Liver (tissue), 9 donors: ENCODE measurements around the gene SLC6A3. TPM values are rescaled to one million over a fixed set of nuclear protein-coding genes. Genes with fewer than 3 reads are reported as not detected.

Experiments used
- DNase-seq: peaks from one replicate; pipeline ENCODE4 v3.0.0-alpha.2; 2017; ENCODE audit warnings: low spot score
- H3K27ac ChIP-seq, 2 donors: one replicate each; pipeline ENCODE4 v1.7.0; 2013; ENCODE audit warnings: inconsistent platforms in 2 of 2, low read length in 2 of 2, control low read depth in 1 of 2, low read depth in 1 of 2, mild to moderate bottlenecking in 1 of 2
- H3K27me3 ChIP-seq, 4 donors: one replicate each; pipeline versions ENCODE4 v1.6.1 to v1.7.0; 2013; ENCODE audit warnings: low read length in 3 of 4, inconsistent platforms in 1 of 4, mild to moderate bottlenecking in 1 of 4, moderate library complexity in 1 of 4; ENCODE audit not compliant: control insufficient read depth in 4 of 4, insufficient read depth in 4 of 4
- H3K36me3 ChIP-seq, 4 donors: one replicate each; pipeline versions ENCODE4 v1.6.1 to v1.7.0; 2013; ENCODE audit warnings: low read length in 3 of 4, mild to moderate bottlenecking in 3 of 4, low read depth in 1 of 4, moderate library complexity in 1 of 4; ENCODE audit not compliant: control insufficient read depth in 4 of 4, insufficient read depth in 3 of 4
- H3K4me1 ChIP-seq, 4 donors: one replicate each; pipeline versions ENCODE4 v1.6.1 to v1.7.0; 2013; ENCODE audit warnings: low read length in 3 of 4, mild to moderate bottlenecking in 3 of 4, moderate library complexity in 1 of 4; ENCODE audit not compliant: control insufficient read depth in 4 of 4, insufficient read depth in 4 of 4
- H3K4me3 ChIP-seq, 3 donors: one replicate each; pipeline versions ENCODE4 v1.6.1 to v1.7.0; 2013; ENCODE audit warnings: low read length in 3 of 3, control low read depth in 1 of 3, low read depth in 1 of 3, mild to moderate bottlenecking in 1 of 3
- H3K9ac ChIP-seq, 2 donors: one replicate each; pipeline ENCODE4 v1.7.0; 2013; ENCODE audit warnings: low read length in 2 of 2, mild to moderate bottlenecking in 2 of 2, moderate library complexity in 2 of 2, control low read depth in 1 of 2, low read depth in 1 of 2
- H3K9me3 ChIP-seq, 4 donors: one replicate each; pipeline versions ENCODE4 v1.6.1 to v1.7.0; 2013; ENCODE audit warnings: low read length in 3 of 4; ENCODE audit not compliant: control insufficient read depth in 4 of 4
- FOXA2 ChIP-seq: IDR thresholded peaks from 2 replicates; pipeline ENCODE4 v1.6.1; 2016; ENCODE audit warnings: antibody characterized with exemption
- GABPA ChIP-seq, 2 donors: IDR thresholded peaks in 1 of 2; conservative IDR thresholded peaks in 1 of 2; 2 replicates each; pipeline ENCODE4 v1.6.1; 2016; ENCODE audit warnings: antibody characterized with exemption in 2 of 2, mild to moderate bottlenecking in 1 of 2, moderate library complexity in 1 of 2
- HNF4A ChIP-seq, 2 donors: conservative IDR thresholded peaks; 2 replicates each; pipeline ENCODE4 v1.6.1; 2016; ENCODE audit warnings: antibody characterized with exemption in 2 of 2, mild to moderate bottlenecking in 2 of 2
- HNF4G ChIP-seq: IDR thresholded peaks from 2 replicates; pipeline ENCODE4 v1.6.1; 2016; ENCODE audit warnings: antibody characterized with exemption
- JUND ChIP-seq, 2 donors: IDR thresholded peaks; 2 replicates each; pipeline ENCODE4 v1.6.1; 2016; ENCODE audit warnings: antibody characterized with exemption in 2 of 2
- NR2F2 ChIP-seq: IDR thresholded peaks from 2 replicates; pipeline ENCODE4 v1.6.1; 2016; ENCODE audit warnings: antibody characterized with exemption
- RAD21 ChIP-seq, 2 donors: IDR thresholded peaks; 2 replicates each; pipeline ENCODE4 v1.6.1; 2016; ENCODE audit warnings: antibody characterized with exemption in 2 of 2, mild to moderate bottlenecking in 2 of 2
- RXRA ChIP-seq, 2 donors: IDR thresholded peaks; 2 replicates each; pipeline ENCODE4 v1.6.1; 2017 to 2018; ENCODE audit warnings: antibody characterized with exemption in 2 of 2, mild to moderate bottlenecking in 1 of 2
- SP1 ChIP-seq: IDR thresholded peaks from 2 replicates; pipeline ENCODE4 v1.6.1; 2018; ENCODE audit warnings: antibody characterized with exemption, mild to moderate bottlenecking
- TAF1 ChIP-seq: conservative IDR thresholded peaks from 2 replicates; pipeline ENCODE4 v1.6.1; 2016; ENCODE audit warnings: antibody characterized with exemption, mild to moderate bottlenecking
- YY1 ChIP-seq: IDR thresholded peaks from 2 replicates; pipeline ENCODE4 v1.6.1; 2016; ENCODE audit warnings: antibody characterized with exemption, mild to moderate bottlenecking
- WGBS: extraction: QIAGEN DNeasy Blood & Tissue Kit; methylation state at CpG from one replicate; pipeline ENCODE4 v1.1.7; 2013; 5-methylcytosine and 5-hydroxymethylcytosine counted together
- polyA plus RNA-seq, 2 donors: library from polyadenylated mRNA; stranded (reverse) in 1 of 2; unstranded in 1 of 2; fragments of 200-250 nt in 1 of 2; fragments of >200 nt in 1 of 2; fragmentation: Nextera tagmentation in 1 of 2; extraction: Ambion mirVana in 1 of 2; gene quantifications; one replicate each; pipeline versions ENCODE4 v1.2.1 to v1.2.3, GENCODE V29; 2013 to 2015
- total RNA-seq, 2 donors: library from RNA; depleted of rRNA; stranded (reverse); fragments of >200 nt; gene quantifications; one replicate each; pipeline ENCODE4 v1.2.3, GENCODE V29; 2014
- TF ChIP-seq, protein P1 (sequence below): IDR thresholded peaks from 2 replicates; pipeline ENCODE4 v1.6.1; 2016; ENCODE audit warnings: antibody characterized with exemption
- TF ChIP-seq, protein P2 (sequence below): IDR thresholded peaks from 2 replicates; pipeline ENCODE4 v1.6.1; 2016; ENCODE audit warnings: antibody characterized with exemption
- TF ChIP-seq, protein P3 (sequence below): IDR thresholded peaks from 2 replicates; pipeline ENCODE4 v1.6.1; 2016; ENCODE audit warnings: antibody characterized with exemption, mild to moderate bottlenecking
- TF ChIP-seq, protein P4 (sequence below): IDR thresholded peaks from 2 replicates; pipeline ENCODE4 v1.6.1; 2016; ENCODE audit warnings: antibody characterized with exemption
- TF ChIP-seq, protein P5 (sequence below): fragments of 150-350 bp; IDR thresholded peaks from 2 replicates; pipeline ENCODE4 v1.5.1; 2017; ENCODE audit warnings: improper control_type of control experiment, low read depth, low read length; ENCODE audit not compliant: missing input control
- donor health status: healthy.
- donor health status: healthy.
- donor health status: healthy.
- donor health status: healthy.
- donor health status: healthy.

The SLC6A3 gene
- total and polyA plus RNA-seq, 4 donors = not detected

DNA sequence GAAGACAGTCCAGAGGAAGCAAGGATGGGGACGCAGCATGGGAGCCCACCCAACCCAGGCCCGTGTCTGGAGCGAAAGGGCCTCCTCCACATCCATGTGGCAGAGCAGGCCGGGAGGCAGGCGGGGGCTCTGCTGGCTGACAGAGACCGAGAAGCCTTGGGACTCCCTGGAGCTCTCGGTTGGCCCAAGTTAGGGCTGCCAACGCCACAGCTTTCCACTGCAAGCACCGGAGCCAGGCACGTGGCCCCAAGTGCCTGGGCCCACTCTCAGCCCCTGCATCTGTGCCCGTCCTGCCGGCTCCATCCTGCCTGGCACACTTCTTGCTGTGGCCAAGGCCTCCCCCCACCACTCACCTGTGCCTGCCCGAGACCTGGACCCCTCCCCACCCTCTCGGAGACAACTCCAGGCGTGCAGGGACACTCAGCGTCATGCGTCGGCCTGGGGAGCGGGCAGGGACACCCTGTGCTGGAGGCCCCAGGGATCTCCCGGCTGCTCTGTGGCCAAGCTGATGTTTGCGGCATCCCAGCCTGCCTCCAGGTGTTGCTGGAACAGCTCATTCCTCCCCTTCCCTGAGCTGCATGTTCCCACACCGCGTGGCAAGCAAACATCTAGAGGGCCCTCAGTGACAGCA lies 31.5 kb downstream of the SLC6A3 start:
- no peak overlapping the region for H3K27ac ChIP-seq
- 73% methylated on average over 23 of the region's 23 CpGs for WGBS
- H3K9ac ChIP-seq = no peak overlapping the region
- no peak overlapping the region for H3K4me3 ChIP-seq
- no peaks in the 10 kb centered on the region for H3K4me1 ChIP-seq
- DNase-seq = no peak
- TF ChIP-seq HNF4A (conservative IDR thresholded peaks at IDR 0.05) (no peak), HNF4G (no peak), JUND (IDR thresholded peaks at IDR 0.05) (no peak), SP1 (no peak), RXRA (IDR thresholded peaks at IDR 0.05) (no peak), RAD21 (IDR thresholded peaks at IDR 0.05) (no peak), TAF1 (no peak), FOXA2 (no peak)
- TF ChIP-seq, protein P1, sequence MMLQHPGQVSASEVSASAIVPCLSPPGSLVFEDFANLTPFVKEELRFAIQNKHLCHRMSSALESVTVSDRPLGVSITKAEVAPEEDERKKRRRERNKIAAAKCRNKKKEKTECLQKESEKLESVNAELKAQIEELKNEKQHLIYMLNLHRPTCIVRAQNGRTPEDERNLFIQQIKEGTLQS = no peak
- TF ChIP-seq, protein P2, sequence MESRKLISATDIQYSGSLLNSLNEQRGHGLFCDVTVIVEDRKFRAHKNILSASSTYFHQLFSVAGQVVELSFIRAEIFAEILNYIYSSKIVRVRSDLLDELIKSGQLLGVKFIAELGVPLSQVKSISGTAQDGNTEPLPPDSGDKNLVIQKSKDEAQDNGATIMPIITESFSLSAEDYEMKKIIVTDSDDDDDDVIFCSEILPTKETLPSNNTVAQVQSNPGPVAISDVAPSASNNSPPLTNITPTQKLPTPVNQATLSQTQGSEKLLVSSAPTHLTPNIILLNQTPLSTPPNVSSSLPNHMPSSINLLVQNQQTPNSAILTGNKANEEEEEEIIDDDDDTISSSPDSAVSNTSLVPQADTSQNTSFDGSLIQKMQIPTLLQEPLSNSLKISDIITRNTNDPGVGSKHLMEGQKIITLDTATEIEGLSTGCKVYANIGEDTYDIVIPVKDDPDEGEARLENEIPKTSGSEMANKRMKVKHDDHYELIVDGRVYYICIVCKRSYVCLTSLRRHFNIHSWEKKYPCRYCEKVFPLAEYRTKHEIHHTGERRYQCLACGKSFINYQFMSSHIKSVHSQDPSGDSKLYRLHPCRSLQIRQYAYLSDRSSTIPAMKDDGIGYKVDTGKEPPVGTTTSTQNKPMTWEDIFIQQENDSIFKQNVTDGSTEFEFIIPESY = no peak
- TF ChIP-seq, protein P3, sequence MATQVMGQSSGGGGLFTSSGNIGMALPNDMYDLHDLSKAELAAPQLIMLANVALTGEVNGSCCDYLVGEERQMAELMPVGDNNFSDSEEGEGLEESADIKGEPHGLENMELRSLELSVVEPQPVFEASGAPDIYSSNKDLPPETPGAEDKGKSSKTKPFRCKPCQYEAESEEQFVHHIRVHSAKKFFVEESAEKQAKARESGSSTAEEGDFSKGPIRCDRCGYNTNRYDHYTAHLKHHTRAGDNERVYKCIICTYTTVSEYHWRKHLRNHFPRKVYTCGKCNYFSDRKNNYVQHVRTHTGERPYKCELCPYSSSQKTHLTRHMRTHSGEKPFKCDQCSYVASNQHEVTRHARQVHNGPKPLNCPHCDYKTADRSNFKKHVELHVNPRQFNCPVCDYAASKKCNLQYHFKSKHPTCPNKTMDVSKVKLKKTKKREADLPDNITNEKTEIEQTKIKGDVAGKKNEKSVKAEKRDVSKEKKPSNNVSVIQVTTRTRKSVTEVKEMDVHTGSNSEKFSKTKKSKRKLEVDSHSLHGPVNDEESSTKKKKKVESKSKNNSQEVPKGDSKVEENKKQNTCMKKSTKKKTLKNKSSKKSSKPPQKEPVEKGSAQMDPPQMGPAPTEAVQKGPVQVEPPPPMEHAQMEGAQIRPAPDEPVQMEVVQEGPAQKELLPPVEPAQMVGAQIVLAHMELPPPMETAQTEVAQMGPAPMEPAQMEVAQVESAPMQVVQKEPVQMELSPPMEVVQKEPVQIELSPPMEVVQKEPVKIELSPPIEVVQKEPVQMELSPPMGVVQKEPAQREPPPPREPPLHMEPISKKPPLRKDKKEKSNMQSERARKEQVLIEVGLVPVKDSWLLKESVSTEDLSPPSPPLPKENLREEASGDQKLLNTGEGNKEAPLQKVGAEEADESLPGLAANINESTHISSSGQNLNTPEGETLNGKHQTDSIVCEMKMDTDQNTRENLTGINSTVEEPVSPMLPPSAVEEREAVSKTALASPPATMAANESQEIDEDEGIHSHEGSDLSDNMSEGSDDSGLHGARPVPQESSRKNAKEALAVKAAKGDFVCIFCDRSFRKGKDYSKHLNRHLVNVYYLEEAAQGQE = no peak
- TF ChIP-seq, protein P4, sequence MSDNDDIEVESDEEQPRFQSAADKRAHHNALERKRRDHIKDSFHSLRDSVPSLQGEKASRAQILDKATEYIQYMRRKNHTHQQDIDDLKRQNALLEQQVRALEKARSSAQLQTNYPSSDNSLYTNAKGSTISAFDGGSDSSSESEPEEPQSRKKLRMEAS = no peak
- TF ChIP-seq, protein P5, sequence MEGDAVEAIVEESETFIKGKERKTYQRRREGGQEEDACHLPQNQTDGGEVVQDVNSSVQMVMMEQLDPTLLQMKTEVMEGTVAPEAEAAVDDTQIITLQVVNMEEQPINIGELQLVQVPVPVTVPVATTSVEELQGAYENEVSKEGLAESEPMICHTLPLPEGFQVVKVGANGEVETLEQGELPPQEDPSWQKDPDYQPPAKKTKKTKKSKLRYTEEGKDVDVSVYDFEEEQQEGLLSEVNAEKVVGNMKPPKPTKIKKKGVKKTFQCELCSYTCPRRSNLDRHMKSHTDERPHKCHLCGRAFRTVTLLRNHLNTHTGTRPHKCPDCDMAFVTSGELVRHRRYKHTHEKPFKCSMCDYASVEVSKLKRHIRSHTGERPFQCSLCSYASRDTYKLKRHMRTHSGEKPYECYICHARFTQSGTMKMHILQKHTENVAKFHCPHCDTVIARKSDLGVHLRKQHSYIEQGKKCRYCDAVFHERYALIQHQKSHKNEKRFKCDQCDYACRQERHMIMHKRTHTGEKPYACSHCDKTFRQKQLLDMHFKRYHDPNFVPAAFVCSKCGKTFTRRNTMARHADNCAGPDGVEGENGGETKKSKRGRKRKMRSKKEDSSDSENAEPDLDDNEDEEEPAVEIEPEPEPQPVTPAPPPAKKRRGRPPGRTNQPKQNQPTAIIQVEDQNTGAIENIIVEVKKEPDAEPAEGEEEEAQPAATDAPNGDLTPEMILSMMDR = no peak
- no peaks in the 10 kb centered on the region for H3K36me3 ChIP-seq
- peaks cover 0 to 5% (median 0%) of the 10 kb centered on the region in 4 donors for H3K27me3 ChIP-seq
- no peaks in the 10 kb centered on the region for H3K9me3 ChIP-seq

DNA sequence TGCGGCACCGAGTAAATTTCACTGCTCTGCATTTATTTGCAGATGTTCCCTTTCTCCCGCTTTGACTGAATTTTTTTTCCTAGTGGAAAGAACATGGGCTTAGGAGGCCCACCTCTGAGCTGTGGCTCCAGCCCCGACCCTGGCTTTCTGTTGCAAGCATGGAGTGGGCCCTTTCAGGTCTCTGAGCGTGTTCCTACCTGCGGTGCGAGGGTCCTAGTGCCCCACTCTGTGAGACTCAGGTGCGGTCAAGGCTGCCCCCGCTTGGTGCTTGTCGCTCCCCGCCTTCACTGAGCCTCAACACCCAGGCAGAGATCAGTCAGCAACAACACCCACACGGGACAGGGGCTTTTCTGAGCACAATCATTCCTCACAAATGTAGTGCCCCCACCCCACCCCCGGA lies 32.0 kb downstream of the SLC6A3 start:
- DNase-seq = no peak
- 62% methylated on average over 13 of the region's 13 CpGs for WGBS
- Histone ChIP-seq H3K4me1 (no peaks in the 10 kb centered on the region), H3K9ac (no peak overlapping the region), H3K9me3 (no peaks in the 10 kb centered on the region), H3K4me3 (no peak overlapping the region), H3K27ac (no peak overlapping the region), H3K36me3 (no peaks in the 10 kb centered on the region), H3K27me3 (peaks cover 0 to 5% (median 0%) of the 10 kb centered on the region in 4 donors)
- TF ChIP-seq NR2F2 (no peak), YY1 (no peak), GABPA (IDR thresholded peaks at IDR 0.05 in 1 of 2, conservative IDR thresholded peaks at IDR 0.05 in 1 of 2) (no peak), JUND (IDR thresholded peaks at IDR 0.05) (no peak), RXRA (IDR thresholded peaks at IDR 0.05) (no peak), RAD21 (IDR thresholded peaks at IDR 0.05) (no peak)
- TF ChIP-seq, protein P1 = no peak
